Dedifferentiated amniotic fluid mesenchymal stem cell (primary cell): Measurements from ENCODE around the gene SLC15A3.
A peak's percentile ranks its signal among the peaks of the same experiment; 100 is the strongest.

Experiments used
- DNase-seq: peaks from one replicate; pipeline ENCODE4 v3.0.0-alpha.2; 2016; ENCODE audit errors: extremely low spot score

Gene SLC15A3

GRCh38 chr11:60945295-60945667, 6.7 kb downstream of the SLC15A3 start:
- no peak for DNase-seq

GRCh38 chr11:60944490-60945294, 7.3 kb downstream of the SLC15A3 start:
- DNase-seq = no peak

- DNase-seq = peak; percentile 19
Observed at GRCh38 chr11:60942970-60943565, 8.9 kb downstream of the SLC15A3 start.

GRCh38 chr11:60942219-60942618, 9.8 kb downstream of the SLC15A3 start:
- no peak for DNase-seq

- DNase-seq = no peak
Observed at GRCh38 chr11:60941371-60942119, 10.4 kb downstream of the SLC15A3 start.

GRCh38 chr11:60939855-60940254, 12.1 kb downstream of the SLC15A3 start:
- DNase-seq = no peak

GRCh38 chr11:60939301-60939700, 12.7 kb downstream of the SLC15A3 start:
- no peak for DNase-seq

GRCh38 chr11:60938500-60938899, 13.5 kb downstream of the SLC15A3 start:
- DNase-seq = no peak

GRCh38 chr11:60937811-60938210, 14.2 kb downstream of the SLC15A3 start:
- no peak for DNase-seq

GRCh38 chr11:60937144-60937527, 14.8 kb downstream of the SLC15A3 start:
- DNase-seq = no peak

- DNase-seq = no peak
Observed at GRCh38 chr11:60936467-60937143, 15.4 kb downstream of the SLC15A3 start.

- no peak for DNase-seq
Observed at GRCh38 chr11:60935676-60936442, 16.1 kb downstream of the SLC15A3 start.

GRCh38 chr11:60934790-60935605, 17.0 kb downstream of the SLC15A3 start:
- no peak for DNase-seq

- DNase-seq = no peak
Observed at GRCh38 chr11:60934124-60934789, 17.7 kb downstream of the SLC15A3 start.

- DNase-seq = no peak
Observed at GRCh38 chr11:60933416-60934123, 18.4 kb downstream of the SLC15A3 start.

GRCh38 chr11:60932605-60933356, 19.2 kb downstream of the SLC15A3 start:
- no peak for DNase-seq

GRCh38 chr11:60931917-60932316, 20.1 kb downstream of the SLC15A3 start:
- DNase-seq = no peak

- no peak for DNase-seq
Observed at GRCh38 chr11:60930394-60930793, 21.6 kb downstream of the SLC15A3 start.

- DNase-seq = no peak
Observed at GRCh38 chr11:60929764-60930163, 22.2 kb downstream of the SLC15A3 start.
